ENCODE results near the gene CTDSP1.

CTDSP1 gene

GRCh38 chr2:218444692-218445357, 45.2 kb downstream of the CTDSP1 start:
- TF ChIP-seq CTCF (IDR thresholded peaks at IDR 0.05; ENCODE audit: low read depth, low read length, missing control alignments), result no peak
- no peak for DNase-seq (ENCODE audit: extremely low read depth, low read depth)
- H3K4me3 ChIP-seq (replicated peaks; ENCODE audit: low read depth, low read length), result no peak overlapping the region

- H3K4me3 ChIP-seq (replicated peaks; ENCODE audit: low read depth, low read length), result no peak overlapping the region
- TF ChIP-seq CTCF (IDR thresholded peaks at IDR 0.05; ENCODE audit: low read depth, low read length, missing control alignments), result no peak
- no peak for DNase-seq (ENCODE audit: extremely low read depth, low read depth)
Measured at GRCh38 chr2:218445602-218446001, 45.9 kb downstream of the CTDSP1 start.

GRCh38 chr2:218446547-218446946, 46.9 kb downstream of the CTDSP1 start:
- no peak for TF ChIP-seq CTCF (IDR thresholded peaks at IDR 0.05; ENCODE audit: low read depth, low read length, missing control alignments)
- H3K4me3 ChIP-seq (replicated peaks; ENCODE audit: low read depth, low read length), result no peak overlapping the region
- DNase-seq (ENCODE audit: extremely low read depth, low read depth), result no peak

GRCh38 chr2:218447072-218447471, 47.4 kb downstream of the CTDSP1 start:
- no peak for TF ChIP-seq CTCF (IDR thresholded peaks at IDR 0.05; ENCODE audit: low read depth, low read length, missing control alignments)
- H3K4me3 ChIP-seq (replicated peaks; ENCODE audit: low read depth, low read length), result no peak overlapping the region
- no peak for DNase-seq (ENCODE audit: extremely low read depth, low read depth)

- TF ChIP-seq CTCF (IDR thresholded peaks at IDR 0.05; ENCODE audit: low read depth, low read length, missing control alignments), result no peak
- H3K4me3 ChIP-seq (replicated peaks; ENCODE audit: low read depth, low read length), result no peak overlapping the region
- DNase-seq (ENCODE audit: extremely low read depth, low read depth), result peak; percentile 53
Measured at GRCh38 chr2:218448934-218449333, 49.3 kb downstream of the CTDSP1 start.

- no peak overlapping the region for H3K4me3 ChIP-seq (replicated peaks; ENCODE audit: low read depth, low read length)
- DNase-seq (ENCODE audit: extremely low read depth, low read depth), result no peak
- TF ChIP-seq CTCF (IDR thresholded peaks at IDR 0.05; ENCODE audit: low read depth, low read length, missing control alignments), result no peak
Measured at GRCh38 chr2:218452079-218452478, 52.4 kb downstream of the CTDSP1 start.

Data from HFF-Myc (cell line).